ENCODE data around the gene NUBPL. TPM values are rescaled to one million over a fixed set of nuclear protein-coding genes. Genes with fewer than 3 reads are reported as not detected.

NUBPL gene
- total RNA-seq (2022; extraction: Qiagen RNA extraction) = 7.4 to 9.9 TPM (median 7.9 TPM) in 5 replicates

DNA sequence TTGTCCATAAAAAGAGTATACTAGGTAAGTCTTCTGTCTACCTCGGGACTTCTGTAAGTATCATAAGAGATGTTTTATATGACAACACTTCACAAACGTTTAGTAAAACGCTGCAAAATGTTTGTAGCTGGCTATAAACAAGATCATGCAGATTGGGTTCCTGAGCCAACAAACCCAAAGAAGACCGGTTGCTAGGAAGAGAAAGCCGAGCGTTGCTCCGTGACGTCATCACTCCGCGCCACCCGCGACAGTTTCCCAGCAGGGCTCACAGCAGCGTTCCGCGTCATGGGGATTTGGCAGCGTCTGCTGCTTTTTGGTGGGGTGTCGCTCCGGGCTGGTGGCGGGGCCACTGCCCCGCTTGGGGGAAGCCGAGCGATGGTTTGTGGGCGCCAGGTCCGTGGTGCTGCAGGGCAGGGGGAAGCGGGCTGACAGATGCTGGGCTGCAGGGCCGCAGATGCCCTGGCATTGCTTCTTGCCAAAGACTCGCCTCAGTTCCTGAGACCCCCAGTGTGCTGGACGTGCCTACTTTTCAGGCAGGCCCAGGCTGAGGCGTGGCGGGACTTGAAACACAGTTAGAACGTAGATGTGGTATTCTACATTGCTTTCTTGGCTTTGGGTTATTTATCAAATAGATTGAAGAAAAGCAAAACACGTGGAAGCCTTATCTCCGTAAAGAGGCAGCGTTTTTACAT, at the start of gene NUBPL:
TSS of gene NUBPL (plus strand) at position 250 of the 692 bp plus-strand sequence. CDS start at position 286, 36 bp downstream.

Other genes with a start within 250 kb of the NUBPL start
- gene HEATR5A, start 140.9 kb upstream of the NUBPL start, total RNA-seq (2022; extraction: Qiagen RNA extraction) = 14.9 to 19.2 TPM (median 17.5 TPM) in 5 replicates
- 11.8 to 20.7 TPM (median 15.1 TPM) in 5 replicates for gene DTD2, start 103.9 kb upstream of the NUBPL start, total RNA-seq (2022; extraction: Qiagen RNA extraction)
- not detected in 5 replicates for gene GPR33, start 73.4 kb upstream of the NUBPL start, total RNA-seq (2022; extraction: Qiagen RNA extraction)

Measured in A549 treated with Hydrocortisone at 1 μM for 4 hours (cell line).